Occipital lobe (tissue), 2 donors: Measurements from ENCODE around the gene MYO5B. TPM values are rescaled to one million over a fixed set of nuclear protein-coding genes. Genes with fewer than 3 reads are reported as not detected.

Experiments used
- DNase-seq: peaks from one replicate; lab custom pipeline; 2025; lab: John Stamatoyannopoulos, UW
- total RNA-seq: library from RNA; depleted of rRNA; stranded (reverse); fragments of >200 nt; gene quantifications from one replicate; pipeline ENCODE4 v1.2.3, GENCODE V29; 2014

Gene MYO5B
- total RNA-seq, 1 donor from 2014 or later, result 30.7 TPM

DNA sequence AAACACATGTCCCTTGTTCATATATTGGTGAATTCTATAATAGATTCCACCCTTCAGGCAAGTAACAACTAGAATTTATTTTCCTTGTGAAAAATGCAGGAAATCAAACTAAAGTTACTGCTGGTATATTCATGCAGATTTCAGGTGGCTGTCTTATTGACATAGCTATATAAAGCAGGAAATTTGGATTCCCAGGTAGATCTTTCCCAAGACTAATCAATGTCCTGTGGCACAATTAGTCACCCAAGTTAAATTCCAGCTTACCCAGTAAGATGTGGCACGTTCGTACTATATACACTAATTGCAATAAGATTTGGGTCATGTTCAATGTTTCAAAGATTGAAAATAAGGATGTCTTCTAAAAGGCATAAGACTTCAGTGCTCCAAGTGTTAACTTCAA, 42.0 kb downstream of the MYO5B start:
- DNase-seq, result no peak

DNA sequence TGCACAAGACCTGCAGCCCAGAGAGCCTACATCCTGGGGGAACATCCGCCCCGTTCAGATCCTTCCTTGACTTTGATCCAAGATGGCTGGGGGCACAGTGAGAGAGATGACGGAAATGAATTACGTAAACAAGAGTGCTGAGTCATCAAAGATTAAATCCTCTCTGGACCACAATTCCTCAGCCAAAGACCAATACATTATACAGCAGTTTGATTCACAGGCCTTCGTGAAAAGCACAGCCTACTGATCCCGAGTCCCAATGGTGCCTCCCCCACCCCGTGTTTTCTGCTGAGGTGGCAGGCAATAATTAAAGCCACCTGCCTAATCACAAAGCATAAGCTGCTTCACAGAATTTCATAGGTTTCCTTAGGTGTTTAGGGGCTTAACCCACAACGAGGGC, 43.0 kb downstream of the MYO5B start:
- DNase-seq, result no peak

DNA sequence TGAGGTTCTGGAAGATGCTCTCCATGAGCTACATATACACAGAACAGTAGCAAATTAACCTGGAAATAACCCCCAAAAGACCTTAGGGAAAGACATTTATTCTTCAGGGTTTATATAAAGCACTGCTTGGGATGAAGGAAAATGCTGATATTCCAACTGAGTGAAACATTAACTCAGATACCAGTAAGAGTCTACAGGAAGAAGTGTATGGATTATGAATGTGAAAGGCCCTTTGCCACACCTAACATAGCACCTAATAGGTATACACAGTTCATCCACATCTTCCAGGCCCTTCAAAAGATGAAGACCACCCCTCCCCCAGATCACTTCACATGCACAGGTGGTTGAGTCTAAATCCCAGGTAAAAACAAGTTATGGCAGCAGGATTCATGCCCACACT, 50.4 kb downstream of the MYO5B start:
- no peak for DNase-seq

DNA sequence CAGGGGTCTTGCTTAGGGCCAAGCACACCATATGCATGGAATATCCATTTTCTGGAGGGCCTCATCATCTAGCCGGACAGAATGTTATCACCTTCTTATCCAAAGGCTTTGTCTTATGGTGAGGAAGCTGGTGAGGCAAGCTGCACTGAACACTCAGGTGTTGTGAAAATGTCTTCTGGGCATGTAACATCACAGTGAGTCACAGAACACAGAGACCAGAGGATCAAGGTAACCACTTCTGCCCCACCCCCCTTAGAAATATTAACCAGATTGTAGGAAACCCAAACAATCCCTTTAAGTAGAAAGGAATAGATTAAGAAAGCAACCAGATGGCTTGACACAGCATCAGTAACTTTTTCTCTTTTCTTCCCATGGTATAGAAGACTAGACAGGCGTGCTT, 51.1 kb downstream of the MYO5B start:
- DNase-seq, result no peak

DNA sequence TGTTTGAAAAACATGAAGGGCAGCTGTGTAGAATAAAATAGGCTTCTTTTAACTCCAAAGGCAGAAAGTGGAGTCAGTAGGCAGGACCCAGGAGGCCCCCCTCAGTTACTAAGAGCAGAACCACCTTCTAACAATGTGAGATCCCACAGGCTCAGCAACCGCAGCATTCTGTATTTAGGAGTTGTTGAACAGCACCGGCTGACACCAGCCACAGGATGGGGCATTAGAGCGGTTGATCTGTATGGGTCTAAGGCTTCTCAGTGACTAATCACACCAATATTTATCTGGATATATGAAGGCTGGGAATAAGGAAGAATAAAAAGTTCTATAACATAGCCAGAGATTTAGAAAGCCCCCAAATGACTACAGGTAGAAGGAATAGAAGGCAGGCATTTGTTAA, 51.7 kb downstream of the MYO5B start:
- no peak for DNase-seq

DNA sequence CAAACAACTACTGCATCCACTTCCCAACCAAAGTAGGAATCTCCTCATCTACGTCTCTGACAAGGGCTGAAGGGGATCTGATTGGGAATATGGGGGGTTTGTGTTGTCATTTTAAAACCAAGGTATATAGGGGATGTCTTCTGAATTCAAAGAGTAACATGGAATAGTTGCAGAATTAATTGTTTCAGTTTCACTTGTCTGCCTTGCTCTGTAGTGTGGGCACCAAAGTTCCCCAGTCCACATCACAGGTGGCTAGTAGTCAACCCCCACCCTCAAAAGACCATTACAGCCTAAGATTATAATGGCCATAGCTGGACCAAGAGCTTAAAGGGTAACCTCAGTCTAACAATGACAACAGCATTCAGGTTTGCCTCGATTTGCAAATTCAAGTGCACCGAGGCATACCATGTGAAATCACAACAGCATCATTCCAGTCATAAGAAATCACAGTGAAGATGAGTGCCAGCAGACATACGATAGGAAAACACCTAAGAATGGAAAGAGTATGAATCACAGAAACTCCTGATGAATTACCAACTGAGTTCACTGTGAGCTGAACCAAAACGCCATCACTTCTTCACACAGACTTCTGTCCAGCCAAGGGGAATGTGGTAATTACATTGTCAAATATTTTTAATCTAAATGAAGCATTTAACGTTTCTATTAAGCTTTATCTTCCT, 52.4 kb downstream of the MYO5B start:
- DNase-seq, result no peak

DNA sequence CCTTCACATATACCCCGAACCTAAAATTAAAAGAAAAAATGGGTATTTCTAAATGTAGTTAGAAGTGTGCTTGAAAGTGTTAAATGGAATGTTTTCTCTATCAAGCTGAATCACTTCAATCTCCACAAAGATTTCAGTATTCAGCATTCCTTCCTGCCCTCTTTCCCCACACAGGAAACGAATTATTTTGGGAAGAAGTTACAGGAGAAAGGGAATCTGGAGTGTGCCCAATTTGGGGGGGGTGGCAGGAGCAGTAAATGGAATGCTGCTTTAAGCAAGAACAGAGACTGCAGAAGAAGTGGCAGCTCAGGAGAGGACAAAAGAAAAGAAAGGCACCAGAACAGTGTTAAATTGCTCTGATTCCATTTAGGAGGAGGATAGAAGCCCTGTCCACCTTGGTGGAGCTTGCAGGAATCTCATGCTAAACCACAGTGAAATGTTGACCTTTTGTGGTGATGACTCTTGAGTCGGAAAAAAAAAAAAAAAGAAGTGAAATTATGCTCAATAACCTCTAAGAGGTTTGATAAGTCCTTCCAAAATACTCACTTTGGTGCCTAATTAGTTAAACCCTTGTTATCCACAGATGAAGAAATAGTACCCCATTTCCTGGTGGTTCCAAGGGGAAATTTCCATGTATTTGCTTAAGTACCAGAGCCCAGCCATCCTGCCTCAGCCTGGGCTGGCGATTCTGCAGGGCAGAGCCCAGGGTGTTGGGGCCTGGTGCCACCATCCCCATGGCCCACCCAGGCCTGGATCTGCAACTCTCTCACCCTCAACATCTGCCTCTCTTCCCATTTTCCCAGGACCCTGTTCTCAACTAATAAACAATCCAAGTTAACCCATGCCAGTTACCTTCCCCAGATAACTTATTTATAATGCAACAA, 56.5 kb downstream of the MYO5B start:
- no peak for DNase-seq

DNA sequence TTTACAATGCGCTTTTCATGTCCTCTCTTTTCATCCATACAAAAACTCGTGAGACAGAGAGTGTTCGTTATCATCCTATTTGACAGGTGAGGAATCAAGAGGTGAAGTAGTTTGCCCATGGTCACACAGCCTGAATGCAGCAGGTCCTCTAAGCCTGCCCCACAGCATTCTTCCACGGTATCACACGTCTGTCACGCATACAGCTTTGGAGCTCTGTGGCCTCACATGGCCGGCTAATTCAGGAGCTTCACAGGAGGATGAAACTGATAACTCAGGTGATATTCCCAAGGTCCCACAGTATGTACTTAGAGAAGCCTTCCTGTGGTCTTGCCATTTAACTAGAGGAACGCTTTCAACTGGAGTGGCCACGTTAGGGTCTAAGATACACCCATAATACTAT, 59.0 kb downstream of the MYO5B start:
- DNase-seq, result no peak

DNA sequence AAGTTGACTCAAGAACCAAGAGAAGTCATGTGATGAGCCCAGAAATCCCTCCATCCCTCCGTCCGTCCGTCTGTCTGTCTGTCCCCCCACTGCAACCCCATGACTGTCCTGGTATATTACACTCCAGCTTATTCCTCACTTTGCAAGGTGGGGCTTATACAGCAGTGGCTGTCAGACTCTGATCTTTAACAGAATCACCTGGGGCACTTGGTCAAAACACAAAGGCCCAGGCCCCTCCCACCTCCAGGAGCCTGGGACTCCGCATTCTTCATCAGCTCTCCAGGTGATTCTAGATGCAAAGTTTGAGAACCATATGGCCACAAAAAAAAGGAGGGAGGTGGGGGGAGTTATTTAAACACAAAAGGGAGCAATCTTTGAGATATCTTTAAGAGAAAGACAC, 61.4 kb downstream of the MYO5B start:
- DNase-seq, result no peak

DNA sequence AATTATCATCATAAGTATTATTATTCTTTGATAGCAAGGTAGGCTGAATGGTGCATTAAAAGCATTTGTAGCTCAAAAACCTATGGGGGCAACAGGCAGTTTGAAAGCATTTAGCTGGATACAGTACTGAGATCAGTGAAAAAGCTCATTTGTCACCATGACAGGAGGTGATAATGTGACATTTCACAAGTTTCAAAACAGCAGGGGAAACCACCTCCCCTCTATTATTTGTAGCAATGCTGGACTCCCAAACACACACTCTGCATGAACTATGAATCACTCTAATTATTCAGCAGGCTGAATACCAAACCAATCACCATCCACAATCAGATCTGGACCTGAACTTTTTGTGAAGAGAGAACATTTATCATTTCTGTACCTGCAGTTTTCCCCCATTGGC, 63.4 kb downstream of the MYO5B start:
- no peak for DNase-seq

DNA sequence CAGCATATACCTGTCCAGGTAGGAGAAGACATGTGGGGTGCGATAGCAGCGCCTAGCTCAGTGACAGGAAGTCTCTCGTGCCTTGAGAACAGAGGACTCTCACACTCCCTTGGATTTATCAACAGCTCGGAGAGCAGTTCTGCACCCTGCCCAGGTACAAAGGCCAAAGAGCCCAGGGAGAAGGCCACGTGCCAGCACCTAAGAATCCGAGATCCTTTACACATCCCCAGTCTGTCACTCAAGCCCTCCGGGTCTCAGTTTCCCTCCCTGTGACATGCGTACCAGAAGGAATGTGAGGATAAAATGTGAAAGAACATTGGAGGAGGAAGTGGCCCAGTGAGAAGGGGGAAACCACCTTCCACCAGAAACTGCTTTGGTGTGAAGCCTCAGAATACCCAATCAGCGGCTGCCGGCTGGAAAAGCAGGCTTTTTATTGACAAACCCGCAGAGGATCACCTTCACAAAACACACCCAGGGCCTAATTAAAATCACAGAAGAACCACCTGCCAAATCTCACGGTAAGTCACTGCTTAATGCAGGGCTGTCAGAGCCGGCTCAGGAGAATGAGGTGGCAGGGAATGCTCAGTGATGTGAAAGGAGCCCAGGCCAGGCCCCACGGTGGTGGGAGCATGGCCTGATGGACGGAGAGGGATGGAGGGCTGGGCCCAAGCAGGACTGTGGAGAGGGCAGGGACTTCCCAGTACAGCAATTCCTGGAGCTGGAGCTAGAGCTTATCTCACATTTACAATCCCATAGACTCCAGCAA, 66.3 kb downstream of the MYO5B start:
- DNase-seq, result no peak

DNA sequence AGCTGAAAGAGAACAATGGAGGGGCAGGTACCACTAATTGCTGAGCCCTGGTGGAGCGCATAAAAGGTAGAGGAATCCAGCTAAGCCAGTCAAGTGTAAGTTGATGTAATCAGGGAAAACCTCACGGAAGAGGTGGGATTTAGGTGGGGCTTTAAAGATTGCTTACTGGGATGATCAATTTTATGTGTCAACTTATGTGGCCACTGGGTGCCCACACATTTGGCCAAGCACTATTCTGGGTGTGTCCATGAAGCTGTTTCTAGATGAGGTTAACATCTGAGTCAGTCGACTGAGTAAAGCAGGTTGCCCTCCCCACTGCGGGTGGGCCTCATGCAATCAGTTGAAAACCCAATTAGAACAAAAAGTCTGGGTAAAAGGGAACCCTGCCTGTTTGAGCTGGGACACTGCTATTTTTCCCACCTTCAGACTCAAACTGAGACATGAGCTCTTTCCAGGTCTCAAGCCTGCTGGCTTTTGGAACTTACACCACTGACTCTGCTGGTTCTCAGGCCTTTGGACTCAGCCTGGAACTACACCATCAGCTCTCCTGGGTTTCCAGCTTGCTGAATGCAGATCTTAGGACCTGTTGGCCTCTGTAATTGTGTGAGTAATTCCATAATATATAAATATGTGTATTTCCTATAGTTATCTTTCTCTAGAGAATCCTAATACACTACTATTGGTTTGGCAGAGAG, 67.3 kb downstream of the MYO5B start:
- no peak for DNase-seq

DNA sequence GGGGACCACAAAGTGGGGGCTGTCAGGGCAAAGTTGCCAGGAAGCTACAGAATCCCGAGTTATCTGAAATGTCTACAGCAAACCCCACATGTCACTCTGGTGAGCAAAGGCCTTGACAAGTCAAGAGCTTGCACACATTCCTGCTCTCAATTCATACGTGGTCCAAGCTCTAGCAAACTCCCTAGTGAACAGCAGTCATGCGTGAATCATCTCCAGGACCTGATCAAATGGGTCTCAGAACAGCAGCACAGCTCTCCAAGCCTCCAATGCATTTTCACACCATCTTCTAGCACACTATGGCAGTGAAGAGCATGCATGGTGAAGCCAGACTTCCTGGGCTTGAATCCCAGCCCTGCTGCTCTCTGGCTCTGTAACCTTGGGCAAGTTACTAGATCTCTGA, 68.5 kb downstream of the MYO5B start:
- no peak for DNase-seq

DNA sequence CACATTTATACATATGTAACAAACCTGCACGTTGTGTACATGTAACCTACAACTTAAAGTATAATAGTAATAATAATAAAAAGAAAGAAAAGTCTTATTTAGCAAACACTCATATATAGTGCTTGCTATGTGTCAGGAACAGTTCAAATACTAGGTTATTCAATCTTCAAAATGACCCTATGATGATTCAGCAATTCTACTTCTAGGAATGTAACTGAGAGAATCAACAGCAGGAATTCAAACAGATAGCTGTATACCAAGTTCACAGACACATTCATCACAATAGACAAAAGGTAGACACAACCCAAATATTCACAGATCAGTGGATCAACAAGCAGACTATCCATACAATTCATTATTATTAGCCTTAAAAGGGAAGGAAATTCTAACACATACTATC, 69.5 kb downstream of the MYO5B start:
- no peak for DNase-seq

DNA sequence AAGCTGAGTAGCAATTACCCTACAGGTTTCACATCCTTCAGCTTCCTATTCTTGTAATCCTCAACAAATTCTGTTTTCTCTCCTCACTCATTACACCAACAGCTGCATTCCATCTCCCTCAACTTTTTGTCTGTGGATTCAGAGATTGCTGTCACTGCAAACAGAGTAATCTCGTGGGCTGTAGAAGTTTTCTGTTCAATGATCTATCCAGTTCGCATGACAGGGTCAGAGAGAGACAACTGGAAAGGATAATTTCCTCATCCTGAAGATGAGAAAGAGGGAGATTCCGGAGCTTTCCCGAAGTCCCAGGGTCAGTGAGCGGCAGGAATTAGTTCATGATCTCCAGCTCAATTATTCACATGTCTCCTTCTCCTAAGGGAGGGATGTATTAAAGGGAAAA, 75.7 kb downstream of the MYO5B start:
- no peak for DNase-seq

DNA sequence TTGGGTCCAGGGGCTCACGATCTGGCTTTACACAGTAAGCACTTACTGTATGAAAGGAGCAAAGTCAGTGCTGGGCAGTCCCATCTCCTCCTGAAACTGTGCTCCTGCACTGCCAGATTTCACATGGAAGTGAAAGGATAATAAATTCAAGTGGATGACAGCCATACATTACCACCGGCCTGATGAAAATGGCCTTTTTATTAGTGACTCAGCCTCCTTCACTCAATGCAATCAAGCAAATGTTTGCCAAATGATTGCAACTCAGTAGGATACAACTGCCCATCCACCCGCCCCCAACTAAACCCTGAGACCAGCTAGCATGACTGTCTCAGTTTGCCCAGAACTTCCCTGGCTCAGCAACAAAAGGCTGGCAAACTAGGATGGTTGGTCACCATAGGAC, 77.1 kb downstream of the MYO5B start:
- no peak for DNase-seq

DNA sequence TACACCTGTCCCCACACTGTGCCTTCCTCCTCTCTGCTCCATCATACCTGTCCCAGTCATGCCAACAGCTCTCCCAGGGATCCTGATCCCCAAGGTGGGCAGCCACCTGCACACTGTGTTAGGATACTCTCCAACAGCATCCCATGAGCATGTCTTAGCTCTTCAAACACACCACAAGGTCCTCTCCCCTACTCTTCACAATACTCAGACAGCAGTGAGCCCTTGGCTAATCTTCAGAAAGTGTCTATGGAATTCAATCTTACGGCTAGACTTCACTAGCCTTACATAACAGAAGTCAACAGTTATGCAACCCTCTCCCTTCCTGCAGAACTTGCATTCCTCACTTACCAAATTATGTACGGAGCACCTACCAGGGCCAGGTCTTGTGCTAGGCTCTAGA, 79.9 kb downstream of the MYO5B start:
- DNase-seq, result no peak

DNA sequence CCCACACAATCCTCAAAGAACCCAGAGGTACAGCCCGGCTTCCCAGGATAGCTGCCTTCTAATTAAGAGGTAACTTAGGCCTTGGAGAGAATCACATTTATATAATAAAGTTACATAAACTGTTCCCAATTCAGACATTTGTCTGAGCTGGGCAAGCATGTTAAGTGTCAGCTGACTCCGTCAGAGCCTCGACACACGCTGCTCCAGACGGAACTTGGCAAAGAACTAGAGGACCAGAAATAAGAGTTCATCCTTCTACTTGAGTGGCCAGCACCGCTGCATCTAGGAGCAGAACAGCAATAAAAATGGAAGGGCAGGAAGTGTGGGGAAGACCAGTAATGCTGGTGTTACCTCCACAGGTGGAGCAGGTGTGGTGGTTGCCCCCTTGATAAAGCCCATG, 80.5 kb downstream of the MYO5B start:
- DNase-seq, result no peak

DNA sequence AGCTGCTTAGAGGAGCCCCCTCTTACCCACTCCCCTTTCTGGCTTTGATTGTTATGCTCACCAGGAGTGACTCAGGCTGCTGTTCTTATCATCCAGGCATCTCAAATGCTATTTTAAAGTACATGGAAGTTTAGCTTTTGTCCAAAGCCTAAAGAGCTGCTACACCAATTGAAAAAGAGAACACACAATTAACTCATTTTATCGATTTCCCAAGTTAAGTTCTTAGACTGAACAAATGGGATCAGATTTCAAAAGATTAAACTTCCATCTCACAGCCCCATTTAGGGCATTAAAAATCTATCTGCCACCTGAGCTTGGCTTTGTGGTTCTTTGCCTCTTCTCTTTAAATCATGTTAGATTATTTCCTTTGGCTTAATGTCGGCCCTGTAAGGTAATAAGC, 81.2 kb downstream of the MYO5B start:
- no peak for DNase-seq

DNA sequence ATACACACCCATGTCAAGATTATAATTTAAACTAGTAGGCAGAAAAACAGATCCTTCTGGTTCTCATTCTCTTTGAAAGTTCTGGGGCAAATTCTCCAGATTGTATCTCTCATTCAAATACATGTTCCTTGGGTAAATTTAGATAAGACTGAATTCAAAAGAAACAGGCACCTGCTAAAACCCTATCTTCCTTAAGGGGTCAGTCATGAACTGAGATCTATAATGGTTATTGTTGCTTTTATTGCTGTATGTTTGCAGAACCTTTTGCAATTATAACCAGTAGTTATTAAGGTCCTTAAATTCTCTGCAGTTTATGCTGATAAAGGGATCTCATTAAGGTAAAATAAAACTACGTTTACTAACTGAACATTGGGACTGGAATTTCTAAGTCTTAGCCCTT, 83.5 kb downstream of the MYO5B start:
- no peak for DNase-seq

DNA sequence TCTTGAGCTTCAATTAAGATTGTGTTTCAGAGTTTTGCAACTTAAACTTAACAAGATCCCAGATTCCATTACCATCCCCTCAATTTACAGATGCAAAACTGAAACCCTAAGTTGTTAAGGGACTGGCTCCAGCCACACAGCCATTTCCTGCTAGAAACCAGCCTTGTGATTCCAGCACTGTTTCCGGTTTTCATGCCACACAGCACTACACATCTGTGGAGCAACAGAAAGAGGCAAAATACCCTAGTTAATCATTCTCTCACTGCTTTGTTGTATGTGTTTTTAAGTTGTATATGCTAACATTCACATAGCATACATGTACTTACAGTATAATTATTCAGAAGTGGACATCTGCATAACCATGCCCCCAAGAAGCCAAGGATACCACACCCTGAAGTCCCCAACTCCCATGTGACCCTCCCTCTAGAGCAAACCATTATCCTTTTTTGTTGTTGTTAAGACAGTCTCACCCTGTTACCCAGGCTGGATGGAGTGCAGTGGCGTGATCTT, 87.4 kb downstream of the MYO5B start:
- no peak for DNase-seq

DNA sequence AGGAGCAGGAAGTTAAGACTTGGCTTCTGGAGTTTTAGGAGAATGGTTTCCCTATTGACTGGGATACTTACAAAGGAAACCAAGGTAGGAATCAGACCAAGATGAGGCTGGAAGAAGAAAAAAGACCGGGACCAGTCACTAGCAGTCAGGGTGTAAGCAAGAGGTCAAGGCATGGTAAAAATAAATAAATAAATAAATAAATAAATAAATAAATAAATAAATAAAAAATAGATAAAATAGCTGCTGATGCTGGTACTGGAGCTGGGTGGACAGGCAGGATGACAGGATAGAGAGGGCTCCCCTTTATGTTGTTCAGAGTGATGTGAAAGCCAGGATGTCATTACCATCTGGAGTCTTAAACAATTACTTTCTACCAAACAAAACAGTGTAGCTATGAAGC, 89.9 kb downstream of the MYO5B start:
- no peak for DNase-seq
